Gastroesophageal sphincter (tissue), 4 donors: Measurements from ENCODE around the gene ZC3H18. TPM values are rescaled to one million over a fixed set of nuclear protein-coding genes. Genes with fewer than 3 reads are reported as not detected.

ENCODE experiments used
- ATAC-seq: fragments of 150-250 bp; one replicate; pipeline ENCODE4 v1.9.1; 2016; ENCODE audit warnings: mild to moderate bottlenecking, moderate library complexity
- H3K27ac ChIP-seq, 4 donors: fragments of 200-600 bp; sonication (generic) in 3 of 4; 1 replicate in 3 of 4; 2 replicates in 1 of 4; pipeline ENCODE4 v1.5.1; 2016 to 2019
- H3K27me3 ChIP-seq: fragments of 200-600 bp; sonication (generic); one replicate; pipeline ENCODE4 v1.5.1; 2019
- H3K36me3 ChIP-seq, 2 donors: fragments of 200-600 bp; sonication (generic); one replicate each; pipeline ENCODE4 v1.5.1; 2019; ENCODE audit warnings: control low read depth in 1 of 2
- H3K4me1 ChIP-seq, 3 donors: fragments of 200-600 bp; sonication (generic); 1 replicate in 2 of 3; 2 replicates in 1 of 3; pipeline ENCODE4 v1.5.1; 2016 to 2019; ENCODE audit warnings: control low read depth in 2 of 3
- H3K4me3 ChIP-seq, 2 donors: fragments of 200-600 bp; sonication (generic); one replicate each; pipeline ENCODE4 v1.5.1; 2019; ENCODE audit warnings: mild to moderate bottlenecking in 1 of 2, moderate library complexity in 1 of 2
- H3K9me3 ChIP-seq, 3 donors: fragments of 200-600 bp; sonication (generic); one replicate each; pipeline ENCODE4 v1.5.1; 2017 to 2019; ENCODE audit warnings: control low read depth in 2 of 3
- EP300 ChIP-seq: sonication (generic); formaldehyde crosslinking; IDR thresholded peaks from one replicate; pipeline ENCODE4 v1.6.1; 2017; ENCODE audit warnings: antibody characterized with exemption, mild to moderate bottlenecking
- POLR2A ChIP-seq, 2 donors: fragments of 450-650 bp; IDR thresholded peaks; one replicate each; pipeline ENCODE4 v1.6.1; 2017; ENCODE audit warnings: antibody characterized with exemption in 2 of 2, mild to moderate bottlenecking in 2 of 2, moderate library complexity in 1 of 2
- POLR2AphosphoS5 ChIP-seq: sonication (generic); formaldehyde crosslinking; IDR thresholded peaks from one replicate; pipeline ENCODE4 v1.6.1; 2017; ENCODE audit warnings: antibody characterized with exemption
- WGBS, 2 donors: methylation state at CpG; one replicate each; pipeline ENCODE4 v1.1.5; 2018; ENCODE audit warnings: low coverage in 1 of 2; 5-methylcytosine and 5-hydroxymethylcytosine counted together
- total RNA-seq, 4 donors: library from RNA; depleted of rRNA; stranded (reverse); fragments of >200 nt; gene quantifications; one replicate each; pipeline ENCODE4 v1.1.0, GENCODE V29; 2016
- TF ChIP-seq, protein P1 (sequence below), 4 experiments: fragments of 200-600 bp in 2 of 4; fragments of 450-650 bp in 2 of 4; sonication (generic) in 1 of 4; IDR thresholded peaks; one replicate each; pipeline ENCODE4 v1.5.1; 2017 to 2019; ENCODE audit warnings: antibody characterized with exemption in 4 of 4, mild to moderate bottlenecking in 2 of 4, moderate library complexity in 2 of 4

The ZC3H18 gene
- total RNA-seq, 4 donors from 2014 or later = 15.8 to 40.6 (median 23.3) TPM

DNA sequence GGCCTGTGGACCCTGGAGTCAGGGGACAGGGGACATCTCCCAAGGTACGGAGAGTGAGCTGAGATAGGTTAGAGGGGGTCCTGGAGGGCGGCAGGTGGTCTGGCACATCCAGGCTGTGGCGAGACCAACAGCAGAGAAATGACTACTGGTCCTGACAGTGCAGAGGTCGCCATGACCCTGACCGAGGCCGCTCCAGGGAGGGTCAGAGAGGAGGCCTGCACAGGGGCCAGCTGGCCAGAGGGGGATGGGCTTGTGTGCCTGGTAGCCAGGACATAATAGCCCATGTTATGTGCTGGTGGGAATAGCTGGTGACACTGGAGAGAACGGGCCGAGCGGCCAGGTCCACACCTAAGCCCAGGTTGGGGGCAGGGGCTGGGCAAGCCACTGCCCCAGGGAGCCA lies 40.6 kb upstream of the ZC3H18 start:
- peaks cover 0 to 51% (median 30%) of the 10 kb centered on the region in 3 donors for H3K4me1 ChIP-seq
- no peak for ATAC-seq
- peaks cover 21% of the 10 kb centered on the region for H3K27me3 ChIP-seq
- 85% methylated on average over 4 of the region's 9 CpGs; no CpG with 5 or more reads in 1 of the 2 donors for WGBS, 2 donors
- no peaks in the 10 kb centered on the region for H3K9me3 ChIP-seq
- no peak overlapping the region for H3K27ac ChIP-seq
- no peak overlapping the region for H3K4me3 ChIP-seq
- H3K36me3 ChIP-seq = peaks cover 0 to 13% of the 10 kb centered on the region in 2 donors
- TF ChIP-seq EP300 = no peak
- TF ChIP-seq POLR2AphosphoS5 = no peak
- TF ChIP-seq, protein P1, sequence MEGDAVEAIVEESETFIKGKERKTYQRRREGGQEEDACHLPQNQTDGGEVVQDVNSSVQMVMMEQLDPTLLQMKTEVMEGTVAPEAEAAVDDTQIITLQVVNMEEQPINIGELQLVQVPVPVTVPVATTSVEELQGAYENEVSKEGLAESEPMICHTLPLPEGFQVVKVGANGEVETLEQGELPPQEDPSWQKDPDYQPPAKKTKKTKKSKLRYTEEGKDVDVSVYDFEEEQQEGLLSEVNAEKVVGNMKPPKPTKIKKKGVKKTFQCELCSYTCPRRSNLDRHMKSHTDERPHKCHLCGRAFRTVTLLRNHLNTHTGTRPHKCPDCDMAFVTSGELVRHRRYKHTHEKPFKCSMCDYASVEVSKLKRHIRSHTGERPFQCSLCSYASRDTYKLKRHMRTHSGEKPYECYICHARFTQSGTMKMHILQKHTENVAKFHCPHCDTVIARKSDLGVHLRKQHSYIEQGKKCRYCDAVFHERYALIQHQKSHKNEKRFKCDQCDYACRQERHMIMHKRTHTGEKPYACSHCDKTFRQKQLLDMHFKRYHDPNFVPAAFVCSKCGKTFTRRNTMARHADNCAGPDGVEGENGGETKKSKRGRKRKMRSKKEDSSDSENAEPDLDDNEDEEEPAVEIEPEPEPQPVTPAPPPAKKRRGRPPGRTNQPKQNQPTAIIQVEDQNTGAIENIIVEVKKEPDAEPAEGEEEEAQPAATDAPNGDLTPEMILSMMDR (IDR thresholded peaks at IDR 0.05) = no peak
- TF ChIP-seq POLR2A (IDR thresholded peaks at IDR 0.05) = no peak

- Histone ChIP-seq H3K27ac (no peak overlapping the region), H3K36me3 (peaks cover 0 to 13% of the 10 kb centered on the region in 2 donors), H3K4me3 (no peak overlapping the region), H3K4me1 (peaks cover 0 to 50% (median 35%) of the 10 kb centered on the region in 3 donors), H3K27me3 (peaks cover 14% of the 10 kb centered on the region), H3K9me3 (no peaks in the 10 kb centered on the region)
- 92 to 100% methylated on average over 1 to 6 of the region's 27 CpGs for WGBS, 2 donors
- TF ChIP-seq POLR2A (IDR thresholded peaks at IDR 0.05) (no peak), EP300 (no peak)
- TF ChIP-seq, protein P1 (IDR thresholded peaks at IDR 0.05) = no peak
- no peak for ATAC-seq
These were observed 39.9 kb upstream of the ZC3H18 start for GRCh38 chr16:88530051-88530857.

- ATAC-seq = no peak
- TF ChIP-seq POLR2AphosphoS5 (no peak), POLR2A (IDR thresholded peaks at IDR 0.05) (no peak), EP300 (no peak)
- TF ChIP-seq, protein P1 (IDR thresholded peaks at IDR 0.05) = no peak
- H3K4me3 ChIP-seq = no peak overlapping the region
- peaks cover 0 to 13% of the 10 kb centered on the region in 2 donors for H3K36me3 ChIP-seq
- peaks cover 0 to 50% (median 38%) of the 10 kb centered on the region in 3 donors for H3K4me1 ChIP-seq
- H3K9me3 ChIP-seq = no peaks in the 10 kb centered on the region
- no peak overlapping the region for H3K27ac ChIP-seq
- H3K27me3 ChIP-seq = peaks cover 9% of the 10 kb centered on the region
- 77 to 80% methylated on average over 5 to 11 of the region's 11 CpGs for WGBS, 2 donors
These were observed 39.4 kb upstream of the ZC3H18 start for GRCh38 chr16:88530858-88531203.

DNA sequence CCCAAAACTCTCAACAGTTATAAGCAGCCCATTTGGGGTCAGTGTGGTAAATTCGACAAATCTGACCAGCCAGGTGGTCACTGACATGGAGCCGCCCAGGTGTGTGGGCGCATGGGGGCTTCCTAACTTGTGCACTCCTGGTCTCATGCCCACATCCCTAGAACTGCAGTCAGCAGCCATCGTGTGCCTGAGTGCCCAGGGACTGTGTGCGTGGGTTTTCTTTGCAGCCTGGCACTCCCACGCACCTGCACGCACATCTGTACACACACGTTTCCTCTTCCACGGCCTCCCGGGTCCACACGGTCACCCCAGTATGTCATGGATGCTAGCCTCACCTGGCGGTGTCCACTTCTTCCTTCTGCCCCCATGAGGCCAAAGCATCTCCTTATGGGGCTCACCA lies 38.9 kb upstream of the ZC3H18 start:
- Histone ChIP-seq H3K27me3 (peaks cover 4% of the 10 kb centered on the region), H3K36me3 (peaks cover 0 to 13% of the 10 kb centered on the region in 2 donors), H3K4me1 (peaks cover 0 to 47% (median 36%) of the 10 kb centered on the region in 3 donors), H3K4me3 (no peak overlapping the region), H3K9me3 (no peaks in the 10 kb centered on the region), H3K27ac (no peak overlapping the region)
- TF ChIP-seq POLR2AphosphoS5 (no peak), EP300 (no peak), POLR2A (IDR thresholded peaks at IDR 0.05) (no peak)
- TF ChIP-seq, protein P1 (IDR thresholded peaks at IDR 0.05) = no peak
- no peak for ATAC-seq
- 73 to 85% methylated on average over 2 to 6 of the region's 12 CpGs for WGBS, 2 donors

DNA sequence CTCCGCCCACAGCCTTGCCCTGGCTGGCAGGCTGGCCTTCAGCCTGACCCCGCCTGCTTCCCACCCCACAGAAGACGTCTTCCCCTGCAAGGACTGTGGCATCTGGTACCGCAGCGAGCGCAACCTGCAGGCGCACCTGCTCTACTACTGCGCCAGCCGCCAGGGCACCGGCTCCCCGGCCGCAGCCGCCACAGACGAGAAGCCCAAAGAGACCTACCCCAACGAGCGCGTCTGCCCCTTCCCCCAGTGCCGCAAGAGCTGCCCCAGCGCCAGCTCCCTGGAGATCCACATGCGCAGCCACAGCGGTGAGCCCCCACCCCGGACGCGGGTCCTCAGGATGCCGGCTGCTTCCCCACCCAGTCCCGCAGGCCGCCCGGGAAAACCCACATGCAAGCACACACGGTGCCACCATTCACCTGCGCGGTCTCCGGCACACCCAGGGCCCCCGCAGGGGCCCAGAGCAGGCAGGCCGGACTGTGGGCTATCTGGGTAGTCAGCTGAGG lies 38.2 kb upstream of the ZC3H18 start:
- Histone ChIP-seq H3K4me3 (no peak overlapping the region), H3K36me3 (peaks cover 0 to 13% of the 10 kb centered on the region in 2 donors), H3K9me3 (no peaks in the 10 kb centered on the region), H3K27me3 (peaks cover 4% of the 10 kb centered on the region), H3K4me1 (peaks cover 0 to 41% (median 30%) of the 10 kb centered on the region in 3 donors), H3K27ac (no peak overlapping the region)
- no CpG with 5 or more reads among the region's 34 CpGs for WGBS, 2 donors
- ATAC-seq = no peak
- TF ChIP-seq POLR2AphosphoS5 (no peak), POLR2A (IDR thresholded peaks at IDR 0.05) (no peak)
- TF ChIP-seq, protein P1 (IDR thresholded peaks at IDR 0.05) = no peak
